Measurements from ENCODE around the gene CARD8.

CARD8 gene

GRCh38 chr19:48196933-48197665, 58.6 kb downstream of the CARD8 start:
- TF ChIP-seq GABPA (IDR thresholded peaks at IDR 0.05; ENCODE audit: low read depth) (no peak), CTCF (IDR thresholded peaks at IDR 0.05; ENCODE audit: insufficient read depth, low read length) (no peak), SPI1 (IDR thresholded peaks at IDR 0.05; ENCODE audit: borderline replicate concordance, low read depth) (no peak)
- H3K27me3 ChIP-seq (ENCODE audit: insufficient read depth, poor library complexity, severe bottlenecking), result no peaks in the 10 kb centered on the region
- no peak overlapping the region for H3K4me3 ChIP-seq (replicated peaks; ENCODE audit: insufficient read depth, low read length)
- no peak overlapping the region for H3K27ac ChIP-seq (replicated peaks)
- peak in 1 of 2 experiments; percentile 23 for DNase-seq (ENCODE audit: low read depth in 1 of 2, low spot score in 1 of 2)

GRCh38 chr19:48196321-48196763, 59.4 kb downstream of the CARD8 start:
- no peak for DNase-seq (ENCODE audit: low read depth in 1 of 2, low spot score in 1 of 2)
- no peaks in the 10 kb centered on the region for H3K27me3 ChIP-seq (ENCODE audit: insufficient read depth, poor library complexity, severe bottlenecking)
- H3K4me3 ChIP-seq (replicated peaks; ENCODE audit: insufficient read depth, low read length), result no peak overlapping the region
- TF ChIP-seq GABPA (IDR thresholded peaks at IDR 0.05; ENCODE audit: low read depth) (no peak), POLR2AphosphoS5 (IDR thresholded peaks at IDR 0.05; ENCODE audit: low read depth) (no peak), SPI1 (IDR thresholded peaks at IDR 0.05; ENCODE audit: borderline replicate concordance, low read depth) (no peak), CTCF (IDR thresholded peaks at IDR 0.05; ENCODE audit: insufficient read depth, low read length) (no peak), REST (IDR thresholded peaks at IDR 0.05; ENCODE audit: insufficient replicate concordance, low read depth) (no peak)
- no peak overlapping the region for H3K27ac ChIP-seq (replicated peaks)

- H3K4me3 ChIP-seq (replicated peaks; ENCODE audit: insufficient read depth, low read length), result no peak overlapping the region
Observed at GRCh38 chr19:48194844-48195830, 60.6 kb downstream of the CARD8 start.

More at GRCh38 chr19:48194844-48195830, 60.6 kb downstream of the CARD8 start:
- Histone ChIP-seq H3K27ac (replicated peaks) (no peak overlapping the region), H3K27me3 (ENCODE audit: insufficient read depth, poor library complexity, severe bottlenecking) (no peaks in the 10 kb centered on the region)
- no peak for DNase-seq (ENCODE audit: low read depth in 1 of 2, low spot score in 1 of 2)
- TF ChIP-seq GABPA (IDR thresholded peaks at IDR 0.05; ENCODE audit: low read depth) (no peak), CTCF (IDR thresholded peaks at IDR 0.05; ENCODE audit: insufficient read depth, low read length) (no peak), SPI1 (IDR thresholded peaks at IDR 0.05; ENCODE audit: borderline replicate concordance, low read depth) (no peak), POLR2AphosphoS5 (IDR thresholded peaks at IDR 0.05; ENCODE audit: low read depth) (no peak), REST (IDR thresholded peaks at IDR 0.05; ENCODE audit: insufficient replicate concordance, low read depth) (no peak)

Data from HL-60 (cell line).